HG02840 (cell line): ENCODE results near the gene LYL1.

Experiments
- ATAC-seq: cut with Tn5 transposase; IDR thresholded peaks from one replicate; pipeline ENCODE4 v1.9.1; 2021; ENCODE audit warnings: mild to moderate bottlenecking, moderate library complexity, moderate number of reproducible peaks; ENCODE audit not compliant: unreplicated experiment, low FRiP score

The LYL1 gene

GRCh38 chr19:13078897-13079541 is 23.6 kb downstream of the LYL1 start:
- ATAC-seq = no peak

GRCh38 chr19:13078381-13078780 is 24.3 kb downstream of the LYL1 start:
- ATAC-seq = no peak

- no peak for ATAC-seq
Measured at GRCh38 chr19:13077240-13077639, 25.4 kb downstream of the LYL1 start.

GRCh38 chr19:13076787-13077186 is 25.9 kb downstream of the LYL1 start:
- ATAC-seq = no peak

GRCh38 chr19:13076320-13076719 is 26.3 kb downstream of the LYL1 start:
- no peak for ATAC-seq

- ATAC-seq = no peak
Measured at GRCh38 chr19:13074378-13074777, 28.3 kb downstream of the LYL1 start.

GRCh38 chr19:13073263-13073662 is 29.4 kb downstream of the LYL1 start:
- no peak for ATAC-seq

- no peak for ATAC-seq
Measured at GRCh38 chr19:13072188-13072908, 30.3 kb downstream of the LYL1 start.

GRCh38 chr19:13071444-13072187 is 31.0 kb downstream of the LYL1 start:
- ATAC-seq = no peak

- ATAC-seq = no peak
Measured at GRCh38 chr19:13070425-13071140, 32.1 kb downstream of the LYL1 start.

GRCh38 chr19:13069415-13070359 is 33.0 kb downstream of the LYL1 start:
- no peak for ATAC-seq

GRCh38 chr19:13068085-13068846 is 34.4 kb downstream of the LYL1 start:
- no peak for ATAC-seq

- ATAC-seq = no peak
Measured at GRCh38 chr19:13066933-13067807, 35.5 kb downstream of the LYL1 start.

- no peak for ATAC-seq
Measured at GRCh38 chr19:13066226-13066625, 36.4 kb downstream of the LYL1 start.

- ATAC-seq = no peak
Measured at GRCh38 chr19:13064092-13064489, 38.6 kb downstream of the LYL1 start.

GRCh38 chr19:13063461-13064091 is 39.1 kb downstream of the LYL1 start:
- no peak for ATAC-seq

- ATAC-seq = no peak
Measured at GRCh38 chr19:13062317-13062716, 40.3 kb downstream of the LYL1 start.
